GM12873 (cell line): ENCODE results near the gene C19orf47.

ENCODE experiments used
- CTCF ChIP-seq: IDR thresholded peaks from 2 replicates; pipeline ENCODE4 v1.5.1; 2012; ENCODE audit warnings: low read depth, mild to moderate bottlenecking, moderate library complexity, low read length, control low read depth; ENCODE audit not compliant: insufficient read depth; ENCODE audit errors: missing control alignments

C19orf47 gene

GRCh38 chr19:40356681-40357595 lies 8.7 kb upstream of the C19orf47 start:
- no peak for TF ChIP-seq CTCF

DNA sequence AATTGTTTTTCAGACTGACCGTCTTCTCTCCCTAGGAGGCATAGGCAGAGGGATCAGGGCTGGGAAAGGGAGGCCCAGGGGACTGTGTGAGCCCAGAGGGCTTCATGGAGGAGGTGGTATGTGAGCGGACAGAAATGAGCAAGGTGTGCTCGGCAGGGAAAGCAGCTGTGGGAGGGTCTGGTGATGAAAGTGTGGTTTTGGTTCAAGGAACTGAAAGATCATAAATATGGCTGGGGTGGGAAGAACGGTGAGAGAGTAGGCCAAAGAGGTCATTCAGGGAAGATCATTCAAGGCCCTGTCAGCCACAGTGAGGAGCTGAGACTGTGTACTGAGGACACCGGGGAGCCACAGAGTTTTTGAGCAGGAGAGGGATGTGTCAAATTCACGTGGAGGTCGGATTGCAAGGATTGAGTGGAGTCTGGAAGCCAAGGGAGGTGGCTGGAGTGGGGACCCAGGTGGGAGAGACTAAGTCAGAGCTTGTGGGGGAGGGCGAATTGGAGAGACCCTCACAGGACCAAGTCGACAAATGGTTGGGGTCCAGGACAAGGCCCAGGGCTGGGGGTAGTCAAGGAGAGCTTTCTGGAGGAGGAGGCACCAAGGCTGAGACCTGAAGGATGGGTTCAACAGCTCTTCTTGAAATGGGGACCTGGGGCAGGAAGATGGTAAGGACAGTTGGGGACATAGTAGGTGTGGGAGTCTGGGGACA lies 7.9 kb upstream of the C19orf47 start:
- no peak for TF ChIP-seq CTCF

- no peak for TF ChIP-seq CTCF
Observed at GRCh38 chr19:40348961-40349507, 837 bp upstream of the C19orf47 start.

DNA sequence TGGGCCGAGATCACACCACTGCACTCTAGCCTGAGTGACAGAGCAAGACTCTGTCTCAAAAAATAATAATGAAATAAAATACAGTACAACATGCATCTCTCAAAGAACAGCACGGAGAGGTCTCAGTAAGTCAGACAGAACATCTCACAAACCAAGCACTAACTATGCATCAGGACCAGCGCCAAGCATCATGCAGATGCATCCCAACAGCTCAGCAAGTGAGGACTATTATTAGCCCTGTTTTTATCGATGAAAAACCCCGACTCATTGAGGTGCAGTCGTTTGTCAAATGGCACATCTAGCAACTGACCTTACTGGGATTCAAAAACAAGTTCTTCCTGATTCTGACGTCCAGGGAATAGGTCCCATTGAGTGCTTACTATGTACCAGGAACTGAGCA lies 3.8 kb downstream of the C19orf47 start:
- TF ChIP-seq CTCF: no peak

DNA sequence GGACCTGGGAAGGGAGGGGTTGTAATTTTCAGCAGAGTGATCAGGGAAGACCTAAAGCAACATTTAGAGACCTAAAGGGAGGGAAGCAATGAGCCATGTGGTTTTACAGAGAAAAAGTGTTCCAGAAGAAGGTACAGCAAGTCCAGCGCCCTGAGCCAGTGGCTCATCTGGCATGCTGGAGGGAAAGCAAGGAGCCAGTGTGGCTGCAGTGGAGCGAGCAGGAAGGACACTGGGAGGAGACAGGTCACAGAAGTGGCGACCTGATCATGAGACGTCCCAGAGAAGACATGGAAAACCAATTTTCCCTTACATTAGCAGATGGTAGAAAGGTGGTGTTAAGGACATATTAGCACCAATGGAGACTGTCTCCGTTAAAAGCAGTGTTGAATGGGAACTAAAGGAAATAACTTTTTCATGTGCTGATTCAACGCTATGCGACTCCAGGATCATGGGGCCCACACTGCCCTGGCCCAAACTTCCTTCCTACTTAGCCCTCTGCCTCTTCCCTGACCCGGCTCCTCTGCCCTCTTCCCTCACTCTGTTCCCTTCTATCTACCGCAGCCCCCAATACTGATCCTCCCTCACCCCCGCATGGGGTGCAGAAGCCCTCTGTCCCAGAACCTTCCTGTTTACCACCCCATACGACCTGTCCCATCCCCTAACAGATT lies 5.4 kb downstream of the C19orf47 start:
- no peak for TF ChIP-seq CTCF

- no peak for TF ChIP-seq CTCF
Observed at GRCh38 chr19:40341601-40342482, 6.4 kb downstream of the C19orf47 start.
